Astrocyte (in vitro differentiated cells and primary cell): ENCODE data around the gene GPRC5B.

Experiments
- EZH2 ChIP-seq: IDR thresholded peaks from 2 replicates; pipeline ENCODE4 v1.6.1; 2012; ENCODE audit warnings: mild to moderate bottlenecking, low read length, inconsistent platforms; ENCODE audit not compliant: insufficient read depth
- TF ChIP-seq, protein P1 (sequence below): IDR thresholded peaks from 2 replicates; pipeline ENCODE4 v1.5.1; 2011; ENCODE audit warnings: low read depth, mild to moderate bottlenecking, inconsistent platforms, low read length, moderate library complexity; ENCODE audit not compliant: insufficient read depth

DNA sequence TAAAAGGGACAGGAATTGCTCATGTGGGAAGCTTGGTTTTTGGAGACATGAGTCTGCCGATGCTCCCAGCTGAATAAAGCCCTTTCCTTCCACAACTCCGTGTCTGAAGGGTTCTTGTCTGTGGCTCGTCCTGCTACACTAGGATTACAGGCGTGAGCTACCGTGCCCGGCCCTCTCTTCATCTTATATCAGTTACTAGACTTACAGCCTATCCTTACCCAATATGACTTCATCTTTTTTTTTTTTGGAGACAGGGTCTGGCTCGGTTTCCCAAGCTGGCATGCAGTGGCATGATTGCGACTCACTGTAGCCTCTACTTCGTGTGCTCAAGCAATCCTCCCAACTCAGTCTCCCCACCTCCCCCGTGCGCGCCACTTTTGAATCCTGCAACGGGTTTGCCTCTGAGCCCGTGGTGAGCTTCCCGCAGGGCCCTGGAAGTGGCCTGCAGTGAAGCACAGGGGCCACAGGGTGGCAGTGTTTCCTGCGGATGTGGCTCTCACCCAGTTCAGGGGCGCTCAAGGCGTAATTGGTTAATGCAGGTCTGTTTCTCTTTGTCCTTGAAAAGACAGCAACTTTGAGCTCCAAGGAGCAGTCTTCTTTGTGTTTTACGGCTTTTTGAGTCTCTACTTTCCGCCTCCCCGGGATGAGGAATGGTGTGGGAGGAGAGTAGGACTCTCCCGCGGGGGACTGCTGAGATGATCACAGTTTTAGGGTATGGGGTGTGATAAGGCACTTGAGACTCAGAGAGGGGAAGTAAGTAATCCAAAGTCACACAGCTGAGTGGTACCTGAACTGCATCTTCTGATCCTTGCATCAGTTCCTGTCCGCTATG is 22.7 kb upstream of the GPRC5B start:
- TF ChIP-seq, protein P1, sequence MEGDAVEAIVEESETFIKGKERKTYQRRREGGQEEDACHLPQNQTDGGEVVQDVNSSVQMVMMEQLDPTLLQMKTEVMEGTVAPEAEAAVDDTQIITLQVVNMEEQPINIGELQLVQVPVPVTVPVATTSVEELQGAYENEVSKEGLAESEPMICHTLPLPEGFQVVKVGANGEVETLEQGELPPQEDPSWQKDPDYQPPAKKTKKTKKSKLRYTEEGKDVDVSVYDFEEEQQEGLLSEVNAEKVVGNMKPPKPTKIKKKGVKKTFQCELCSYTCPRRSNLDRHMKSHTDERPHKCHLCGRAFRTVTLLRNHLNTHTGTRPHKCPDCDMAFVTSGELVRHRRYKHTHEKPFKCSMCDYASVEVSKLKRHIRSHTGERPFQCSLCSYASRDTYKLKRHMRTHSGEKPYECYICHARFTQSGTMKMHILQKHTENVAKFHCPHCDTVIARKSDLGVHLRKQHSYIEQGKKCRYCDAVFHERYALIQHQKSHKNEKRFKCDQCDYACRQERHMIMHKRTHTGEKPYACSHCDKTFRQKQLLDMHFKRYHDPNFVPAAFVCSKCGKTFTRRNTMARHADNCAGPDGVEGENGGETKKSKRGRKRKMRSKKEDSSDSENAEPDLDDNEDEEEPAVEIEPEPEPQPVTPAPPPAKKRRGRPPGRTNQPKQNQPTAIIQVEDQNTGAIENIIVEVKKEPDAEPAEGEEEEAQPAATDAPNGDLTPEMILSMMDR: peak; percentile 94
- TF ChIP-seq EZH2: no peak
